HS-27A (cell line): ENCODE results near the gene SH2D3A.
"Not testable (repeated sequence)": the region's sequence is repeated elsewhere in the genome, so short reads cannot be mapped to it uniquely, and the experiment has no call there.

Experiments
- DNase-seq: peaks from one replicate; pipeline ENCODE4 v3.0.0-alpha.2; 2012; ENCODE audit warnings: low read depth, missing footprints

Gene SH2D3A

GRCh38 chr19:6754653-6755463 is 12.4 kb downstream of the SH2D3A start:
- DNase-seq: no peak

- no peak for DNase-seq
Measured at GRCh38 chr19:6754136-6754535, 13.1 kb downstream of the SH2D3A start.

- no peak for DNase-seq
Measured at GRCh38 chr19:6753178-6754031, 13.8 kb downstream of the SH2D3A start.

- no peak for DNase-seq
Measured at GRCh38 chr19:6752256-6753177, 14.7 kb downstream of the SH2D3A start.

GRCh38 chr19:6751189-6751588 is 16.0 kb downstream of the SH2D3A start:
- no peak for DNase-seq

GRCh38 chr19:6750062-6750461 is 17.2 kb downstream of the SH2D3A start:
- no peak for DNase-seq

GRCh38 chr19:6748543-6748942 is 18.7 kb downstream of the SH2D3A start:
- not testable (repeated sequence) for DNase-seq

- DNase-seq: no peak
Measured at GRCh38 chr19:6745965-6746364, 21.3 kb downstream of the SH2D3A start.

GRCh38 chr19:6744381-6745301 is 22.6 kb downstream of the SH2D3A start:
- DNase-seq: peak; percentile 80

- no peak for DNase-seq
Measured at GRCh38 chr19:6743714-6744380, 23.4 kb downstream of the SH2D3A start.

GRCh38 chr19:6743066-6743465 is 24.2 kb downstream of the SH2D3A start:
- DNase-seq: no peak

- no peak for DNase-seq
Measured at GRCh38 chr19:6740589-6741343, 26.5 kb downstream of the SH2D3A start.

- DNase-seq: no peak
Measured at GRCh38 chr19:6739883-6740588, 27.2 kb downstream of the SH2D3A start.

GRCh38 chr19:6739390-6739882 is 27.8 kb downstream of the SH2D3A start, which contains the start of gene TRIP10:
Gene TRIP10, plus strand, starts transcription at chr19:6739680. Its CDS starts 82 bp downstream, at chr19:6739762.
- no peak for DNase-seq

- no peak for DNase-seq
Measured at GRCh38 chr19:6738787-6739389, 28.3 kb downstream of the SH2D3A start.

- no peak for DNase-seq
Measured at GRCh38 chr19:6737873-6738786, 29.1 kb downstream of the SH2D3A start.

GRCh38 chr19:6737284-6737872 is 29.9 kb downstream of the SH2D3A start, which contains the start of gene GPR108:
Gene GPR108, minus strand, starts transcription at chr19:6737580. Its CDS starts 4 bp downstream, at chr19:6737576.
- peak; percentile 99 for DNase-seq
